SK-N-MC (cell line): Measurements from ENCODE around the gene LRRN2.

Source experiments
- EZH2 ChIP-seq: fragments of 200-600 bp; sonication (generic); IDR thresholded peaks from one replicate; pipeline ENCODE4 v1.6.1; 2017; ENCODE audit warnings: antibody characterized with exemption
- POLR2AphosphoS5 ChIP-seq: IDR thresholded peaks from 2 replicates; pipeline ENCODE4 v1.6.1; 2012; ENCODE audit warnings: mild to moderate bottlenecking, low read depth, low read length, borderline replicate concordance

DNA sequence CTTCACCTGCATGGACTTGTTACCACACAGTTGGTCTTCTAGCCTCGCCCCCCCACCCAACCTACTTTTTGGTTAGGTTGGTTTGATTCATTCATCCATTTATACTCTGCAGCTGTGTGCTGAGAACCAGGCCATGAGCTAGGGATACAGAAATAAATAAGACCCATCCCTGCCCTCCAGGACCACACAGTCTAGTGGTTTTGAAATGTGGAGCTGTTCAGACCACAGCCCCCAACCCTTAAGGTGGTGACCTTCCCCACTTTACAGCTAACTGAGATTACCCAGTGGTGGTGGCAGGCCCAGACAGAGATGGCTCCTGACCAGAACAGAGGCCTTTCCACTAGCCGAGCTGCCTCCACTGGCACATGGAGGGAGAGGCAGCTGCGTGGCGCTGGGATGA is 37.0 kb downstream of the LRRN2 start:
- TF ChIP-seq EZH2 (no peak), POLR2AphosphoS5 (no peak)
